Measurements from ENCODE around the gene ACOXL.

ACOXL gene

DNA sequence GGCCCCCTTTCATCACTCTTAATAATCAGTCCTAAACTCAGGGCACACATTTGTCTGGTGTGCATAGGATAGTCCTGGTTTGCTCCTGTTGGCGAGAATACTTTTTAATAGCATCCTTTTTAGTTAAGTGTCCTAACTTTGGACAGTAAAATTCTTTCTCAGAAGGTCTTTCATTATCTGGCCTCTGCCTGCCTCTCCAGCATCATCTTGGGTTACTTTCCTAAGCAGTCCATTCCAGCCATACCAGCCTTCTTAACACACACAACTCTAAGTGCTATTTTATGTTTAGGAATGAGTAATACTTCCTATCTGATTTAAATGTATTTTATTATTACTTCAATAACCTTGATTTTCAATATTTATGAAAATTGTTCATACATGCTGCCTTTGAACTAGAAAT lies 151.0 kb downstream of the ACOXL start:
- no CpG with 5 or more reads among the region's 1 CpG for WGBS
- no peaks in the 10 kb centered on the region for H3K4me1 ChIP-seq (ENCODE audit: control insufficient read depth, insufficient read depth, low read depth, low read length)

GRCh38 chr2:110885256-110885655 lies 152.9 kb downstream of the ACOXL start:
- 100% methylated on average over 2 of the region's 4 CpGs for WGBS
- Histone ChIP-seq H2AFZ (ENCODE audit: low read depth, low read length) (no peak overlapping the region), H3K4ac (ENCODE audit: low read depth in 1 of 2, low read length in 2 of 2) (no peak overlapping the region), H3K27me3 (ENCODE audit: control insufficient read depth in 1 of 2, insufficient read depth in 1 of 2, low read length in 2 of 2) (peaks cover 15 to 16% of the 10 kb centered on the region in 2 experiments), H3K36me3 (ENCODE audit: control insufficient read depth in 1 of 2, insufficient read depth in 2 of 2, low read depth in 1 of 2, low read length in 2 of 2) (no peaks in the 10 kb centered on the region), H4K91ac (ENCODE audit: low read length) (no peak overlapping the region), H3K79me1 (replicated peaks; ENCODE audit: low read length, poor library complexity, severe bottlenecking) (no peaks in the 10 kb centered on the region), H2AK5ac (ENCODE audit: low read length, severe bottlenecking) (no peak overlapping the region), H2BK5ac (ENCODE audit: low read depth, low read length, poor library complexity, severe bottlenecking) (no peak overlapping the region), H3K4me3 (ENCODE audit: insufficient read depth in 1 of 2, low read depth in 1 of 2, low read length in 2 of 2) (no peak overlapping the region), H2BK12ac (ENCODE audit: low read length in 2 of 2) (no peak overlapping the region), H3K9me3 (ENCODE audit: control insufficient read depth, low read length) (peaks cover 1% of the 10 kb centered on the region), H2BK120ac (ENCODE audit: low read depth, low read length) (no peak overlapping the region), H4K8ac (ENCODE audit: low read length) (no peak overlapping the region), H3K23ac (ENCODE audit: low read length in 2 of 2) (no peak overlapping the region), H3K9ac (ENCODE audit: low read length) (no peak overlapping the region), H2BK15ac (ENCODE audit: low read depth, poor library complexity, severe bottlenecking) (no peak overlapping the region), H3K4me1 (ENCODE audit: control insufficient read depth, insufficient read depth, low read depth, low read length) (no peaks in the 10 kb centered on the region), H3K18ac (ENCODE audit: low read depth in 1 of 2, low read length in 2 of 2) (no peak overlapping the region), H3K27ac (ENCODE audit: low read length, poor library complexity, severe bottlenecking) (no peak overlapping the region), H3K4me2 (ENCODE audit: low read length, poor library complexity, severe bottlenecking) (no peak overlapping the region), H3K14ac (ENCODE audit: low read length in 2 of 2) (no peak overlapping the region)
- DNase-seq = no peak

More for the DNA sequence above, 151.0 kb downstream of the ACOXL start:
- no peak overlapping the region for H3K27ac ChIP-seq (ENCODE audit: low read length, poor library complexity, severe bottlenecking)
- H3K14ac ChIP-seq (ENCODE audit: low read length in 2 of 2) = no peak overlapping the region
- no peaks in the 10 kb centered on the region for H3K79me1 ChIP-seq (replicated peaks; ENCODE audit: low read length, poor library complexity, severe bottlenecking)
- no peak overlapping the region for H4K91ac ChIP-seq (ENCODE audit: low read length)
- no peak overlapping the region for H2BK12ac ChIP-seq (ENCODE audit: low read length in 2 of 2)
- H3K4me2 ChIP-seq (ENCODE audit: low read length, poor library complexity, severe bottlenecking) = no peak overlapping the region
- H3K9ac ChIP-seq (ENCODE audit: low read length) = no peak overlapping the region
- no peak overlapping the region for H3K18ac ChIP-seq (ENCODE audit: low read depth in 1 of 2, low read length in 2 of 2)
- H2AFZ ChIP-seq (ENCODE audit: low read depth, low read length) = no peak overlapping the region
- no peak overlapping the region for H4K8ac ChIP-seq (ENCODE audit: low read length)
- no peak overlapping the region for H3K23ac ChIP-seq (ENCODE audit: low read length in 2 of 2)
- no peak overlapping the region for H3K4ac ChIP-seq (ENCODE audit: low read depth in 1 of 2, low read length in 2 of 2)
- H2BK120ac ChIP-seq (ENCODE audit: low read depth, low read length) = no peak overlapping the region
- no peaks in the 10 kb centered on the region for H3K36me3 ChIP-seq (ENCODE audit: control insufficient read depth in 1 of 2, insufficient read depth in 2 of 2, low read depth in 1 of 2, low read length in 2 of 2)
- H2AK5ac ChIP-seq (ENCODE audit: low read length, severe bottlenecking) = no peak overlapping the region
- H3K9me3 ChIP-seq (ENCODE audit: control insufficient read depth, low read length) = no peaks in the 10 kb centered on the region
- H2BK5ac ChIP-seq (ENCODE audit: low read depth, low read length, poor library complexity, severe bottlenecking) = no peak overlapping the region
- H2BK15ac ChIP-seq (ENCODE audit: low read depth, poor library complexity, severe bottlenecking) = no peak overlapping the region
- peaks cover 9 to 16% of the 10 kb centered on the region in 2 experiments for H3K27me3 ChIP-seq (ENCODE audit: control insufficient read depth in 1 of 2, insufficient read depth in 1 of 2, low read length in 2 of 2)
- no peak for DNase-seq
- H3K4me3 ChIP-seq (ENCODE audit: insufficient read depth in 1 of 2, low read depth in 1 of 2, low read length in 2 of 2) = no peak overlapping the region

DNA sequence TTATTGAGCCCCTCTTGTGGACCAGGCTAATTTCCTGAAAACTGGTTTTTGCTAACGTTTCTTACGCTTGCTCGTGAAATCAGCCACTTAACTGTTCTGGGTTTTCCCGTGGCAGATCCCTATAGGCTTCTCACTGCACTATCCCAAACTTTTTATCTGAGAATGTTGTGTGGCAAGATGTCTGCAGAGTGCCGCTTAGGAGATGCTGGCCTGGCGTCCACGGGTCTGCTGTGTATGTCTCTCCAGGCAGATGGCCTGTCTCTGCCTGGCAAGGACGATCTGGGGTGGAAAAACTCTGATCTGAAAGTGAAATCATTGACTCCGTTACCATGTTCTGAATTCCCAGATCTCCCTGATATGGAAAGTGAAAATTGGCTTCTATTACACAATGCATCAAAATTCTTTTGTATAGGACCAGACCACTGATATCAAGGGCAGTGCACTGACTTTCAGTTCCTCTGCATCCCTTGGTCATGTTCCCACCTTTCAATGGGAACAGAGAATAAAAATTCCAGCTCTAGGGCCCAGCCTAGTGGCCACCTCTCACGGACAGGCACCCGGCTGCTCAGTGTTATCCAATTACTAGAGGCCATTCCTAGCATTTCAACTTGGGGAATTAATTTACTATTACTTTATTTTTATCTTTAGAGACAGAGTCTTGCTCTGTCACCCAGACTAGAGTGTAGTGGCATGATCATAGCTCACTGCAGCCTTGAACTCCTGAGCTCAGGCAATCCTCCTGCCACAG lies 154.6 kb downstream of the ACOXL start:
- Histone ChIP-seq H2BK15ac (ENCODE audit: low read depth, poor library complexity, severe bottlenecking) (no peak overlapping the region), H3K79me1 (replicated peaks; ENCODE audit: low read length, poor library complexity, severe bottlenecking) (no peaks in the 10 kb centered on the region), H2AFZ (ENCODE audit: low read depth, low read length) (no peak overlapping the region), H3K23ac (ENCODE audit: low read length in 2 of 2) (no peak overlapping the region), H3K4ac (ENCODE audit: low read depth in 1 of 2, low read length in 2 of 2) (no peak overlapping the region), H2AK5ac (ENCODE audit: low read length, severe bottlenecking) (no peak overlapping the region), H3K36me3 (ENCODE audit: control insufficient read depth in 1 of 2, insufficient read depth in 2 of 2, low read depth in 1 of 2, low read length in 2 of 2) (no peaks in the 10 kb centered on the region), H3K4me1 (ENCODE audit: control insufficient read depth, insufficient read depth, low read depth, low read length) (no peaks in the 10 kb centered on the region), H3K9me3 (ENCODE audit: control insufficient read depth, low read length) (peaks cover 7% of the 10 kb centered on the region), H2BK12ac (ENCODE audit: low read length in 2 of 2) (no peak overlapping the region), H3K14ac (ENCODE audit: low read length in 2 of 2) (no peak overlapping the region), H4K91ac (ENCODE audit: low read length) (no peak overlapping the region), H3K4me3 (ENCODE audit: insufficient read depth in 1 of 2, low read depth in 1 of 2, low read length in 2 of 2) (no peak overlapping the region), H3K27me3 (ENCODE audit: control insufficient read depth in 1 of 2, insufficient read depth in 1 of 2, low read length in 2 of 2) (peaks cover 16 to 22% of the 10 kb centered on the region in 2 experiments), H3K9ac (ENCODE audit: low read length) (no peak overlapping the region), H3K18ac (ENCODE audit: low read depth in 1 of 2, low read length in 2 of 2) (no peak overlapping the region), H4K8ac (ENCODE audit: low read length) (no peak overlapping the region), H2BK5ac (ENCODE audit: low read depth, low read length, poor library complexity, severe bottlenecking) (no peak overlapping the region), H2BK120ac (ENCODE audit: low read depth, low read length) (no peak overlapping the region), H3K4me2 (ENCODE audit: low read length, poor library complexity, severe bottlenecking) (no peak overlapping the region), H3K27ac (ENCODE audit: low read length, poor library complexity, severe bottlenecking) (no peak overlapping the region)
- no peak for DNase-seq
- 87% methylated on average over 9 of the region's 11 CpGs for WGBS

- no peak overlapping the region for H3K4ac ChIP-seq (ENCODE audit: low read depth in 1 of 2, low read length in 2 of 2)
- no peak overlapping the region for H3K4me3 ChIP-seq (ENCODE audit: insufficient read depth in 1 of 2, low read depth in 1 of 2, low read length in 2 of 2)
- H3K18ac ChIP-seq (ENCODE audit: low read depth in 1 of 2, low read length in 2 of 2) = no peak overlapping the region
- H4K91ac ChIP-seq (ENCODE audit: low read length) = no peak overlapping the region
- no peak overlapping the region for H2AK5ac ChIP-seq (ENCODE audit: low read length, severe bottlenecking)
- no peak overlapping the region for H3K14ac ChIP-seq (ENCODE audit: low read length in 2 of 2)
- H2BK5ac ChIP-seq (ENCODE audit: low read depth, low read length, poor library complexity, severe bottlenecking) = no peak overlapping the region
- H3K23ac ChIP-seq (ENCODE audit: low read length in 2 of 2) = no peak overlapping the region
- H4K8ac ChIP-seq (ENCODE audit: low read length) = no peak overlapping the region
- no peak overlapping the region for H2BK120ac ChIP-seq (ENCODE audit: low read depth, low read length)
- H3K27me3 ChIP-seq (ENCODE audit: control insufficient read depth in 1 of 2, insufficient read depth in 1 of 2, low read length in 2 of 2) = peaks cover 19 to 29% of the 10 kb centered on the region in 2 experiments
- peaks cover 7% of the 10 kb centered on the region for H3K9me3 ChIP-seq (ENCODE audit: control insufficient read depth, low read length)
- H3K4me2 ChIP-seq (ENCODE audit: low read length, poor library complexity, severe bottlenecking) = no peak overlapping the region
- no peaks in the 10 kb centered on the region for H3K79me1 ChIP-seq (replicated peaks; ENCODE audit: low read length, poor library complexity, severe bottlenecking)
- no peaks in the 10 kb centered on the region for H3K36me3 ChIP-seq (ENCODE audit: control insufficient read depth in 1 of 2, insufficient read depth in 2 of 2, low read depth in 1 of 2, low read length in 2 of 2)
- no peak overlapping the region for H3K27ac ChIP-seq (ENCODE audit: low read length, poor library complexity, severe bottlenecking)
- no peaks in the 10 kb centered on the region for H3K4me1 ChIP-seq (ENCODE audit: control insufficient read depth, insufficient read depth, low read depth, low read length)
- no peak overlapping the region for H2BK15ac ChIP-seq (ENCODE audit: low read depth, poor library complexity, severe bottlenecking)
- no peak overlapping the region for H3K9ac ChIP-seq (ENCODE audit: low read length)
- H2BK12ac ChIP-seq (ENCODE audit: low read length in 2 of 2) = no peak overlapping the region
- WGBS = 77% methylated on average over 2 of the region's 2 CpGs
- H2AFZ ChIP-seq (ENCODE audit: low read depth, low read length) = no peak overlapping the region
- DNase-seq = no peak
Observed at GRCh38 chr2:110888411-110888810, 156.0 kb downstream of the ACOXL start.

Measured in mesenchymal stem cell (in vitro differentiated cells and primary cell).